Uterus (tissue), 2 donors: ENCODE measurements around the gene ASIC3.

Experiments used
- CTCF ChIP-seq, 4 experiments: fragments of 200-600 bp in 2 of 4; fragments of 450-650 bp in 2 of 4; sonication (generic) in 2 of 4; IDR thresholded peaks; one replicate each; pipeline ENCODE4 v1.5.1; 2016 to 2019; ENCODE audit warnings: antibody characterized with exemption in 4 of 4, mild to moderate bottlenecking in 2 of 4, moderate library complexity in 1 of 4
- POLR2A ChIP-seq, 2 donors: fragments of 450-650 bp; IDR thresholded peaks; one replicate each; pipeline ENCODE4 v1.6.1; 2016; ENCODE audit warnings: antibody characterized with exemption in 2 of 2, mild to moderate bottlenecking in 1 of 2, moderate library complexity in 1 of 2

GRCh38 chr7:151062111-151062398 lies 13.7 kb downstream of the ASIC3 start:
- TF ChIP-seq CTCF (IDR thresholded peaks at IDR 0.05) (no peak), POLR2A (IDR thresholded peaks at IDR 0.05) (no peak)
